ENCODE measurements around the gene GNPTG. TPM values are rescaled to one million over a fixed set of nuclear protein-coding genes. Genes with fewer than 3 reads are reported as not detected.
A peak's percentile ranks its signal among the peaks of the same experiment; 100 is the strongest.

The GNPTG gene
- total RNA-seq, 1 experiment from 2014 or later, result 52.2 TPM

DNA sequence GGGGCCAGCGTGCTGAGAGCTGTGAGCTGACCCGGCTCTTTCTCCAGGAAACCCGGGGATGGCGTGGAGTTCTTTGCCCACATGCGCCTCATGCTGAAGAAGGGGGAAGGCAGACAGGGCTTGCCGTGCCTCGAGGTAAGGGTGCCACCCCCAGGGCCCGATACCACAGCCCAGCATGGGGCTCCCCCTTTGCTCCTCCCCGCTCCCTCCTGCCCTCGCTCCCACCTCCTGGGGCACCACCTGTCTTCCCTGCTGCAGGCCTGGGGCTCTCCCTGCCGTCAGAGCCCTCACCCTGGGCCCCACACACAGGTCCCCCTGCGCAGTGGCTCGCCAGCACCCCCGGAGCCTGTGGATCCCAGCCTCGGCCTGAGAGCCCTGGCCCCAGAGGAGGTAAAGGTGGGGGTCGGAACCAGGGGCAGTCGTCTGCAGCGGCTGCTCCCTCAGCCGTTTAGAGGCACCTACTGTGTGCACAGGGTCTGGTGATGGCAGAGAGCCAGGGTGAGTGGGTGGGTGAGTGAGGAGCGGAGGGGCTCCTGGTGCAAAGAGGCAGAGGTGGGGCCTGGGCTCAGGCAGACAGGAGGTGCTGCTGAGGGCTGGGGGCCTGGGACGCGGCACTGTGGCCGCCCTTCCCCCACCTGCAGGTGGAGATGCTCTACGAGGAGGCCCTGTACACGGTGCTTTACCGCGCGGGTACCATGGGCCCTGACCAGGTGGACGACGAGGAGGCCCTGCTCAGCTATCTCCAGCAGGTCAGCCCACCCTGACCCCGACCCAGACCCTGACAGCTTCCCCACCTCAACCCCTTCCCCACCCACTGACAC lies 12.7 kb upstream of the GNPTG start:
- Histone ChIP-seq H3K9me3 (no peaks in the 10 kb centered on the region), H3K27me3 (peaks cover 57% of the 10 kb centered on the region), H3K36me3 (no peaks in the 10 kb centered on the region), H3K4me3 (no peak overlapping the region)
- no peak for DNase-seq

DNA sequence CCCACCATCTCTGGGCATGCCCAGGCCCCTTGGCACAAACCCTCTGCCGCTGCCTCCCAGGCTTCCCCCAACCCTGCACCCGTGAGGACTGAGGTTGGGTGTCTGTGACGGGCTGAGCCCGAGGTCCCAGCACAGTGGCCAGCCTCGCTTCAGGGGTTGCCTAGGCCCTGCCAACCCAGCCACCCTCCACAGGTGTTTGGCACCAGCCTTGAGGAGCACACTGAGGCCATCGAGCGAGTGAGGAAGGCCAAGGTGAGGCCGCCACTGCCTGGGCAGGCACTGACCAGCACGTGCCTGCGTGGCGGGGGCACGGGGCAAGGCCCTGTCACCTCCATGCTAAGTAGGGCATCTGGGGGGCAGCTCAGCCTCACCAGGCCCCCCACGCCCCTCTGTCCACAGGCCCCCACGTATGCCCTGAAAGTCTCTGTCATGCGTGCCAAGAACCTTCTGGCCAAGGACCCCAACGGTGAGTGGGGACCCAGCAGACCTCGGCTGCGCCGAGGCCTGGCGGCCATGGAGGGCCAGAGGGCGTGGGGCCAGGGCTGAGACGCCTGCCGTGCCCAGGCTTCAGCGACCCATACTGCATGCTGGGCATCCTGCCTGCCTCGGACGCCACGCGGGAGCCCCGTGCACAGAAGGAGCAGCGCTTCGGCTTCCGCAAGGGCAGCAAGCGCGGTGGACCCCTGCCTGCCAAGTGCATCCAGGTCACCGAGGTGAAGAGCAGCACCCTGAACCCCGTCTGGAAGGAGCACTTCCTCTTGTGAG lies 10.8 kb upstream of the GNPTG start:
- peaks cover 41% of the 10 kb centered on the region for H3K27me3 ChIP-seq
- no peaks in the 10 kb centered on the region for H3K36me3 ChIP-seq
- no peak overlapping the region for H3K4me3 ChIP-seq
- H3K9me3 ChIP-seq, result no peaks in the 10 kb centered on the region
- no peak for DNase-seq

DNA sequence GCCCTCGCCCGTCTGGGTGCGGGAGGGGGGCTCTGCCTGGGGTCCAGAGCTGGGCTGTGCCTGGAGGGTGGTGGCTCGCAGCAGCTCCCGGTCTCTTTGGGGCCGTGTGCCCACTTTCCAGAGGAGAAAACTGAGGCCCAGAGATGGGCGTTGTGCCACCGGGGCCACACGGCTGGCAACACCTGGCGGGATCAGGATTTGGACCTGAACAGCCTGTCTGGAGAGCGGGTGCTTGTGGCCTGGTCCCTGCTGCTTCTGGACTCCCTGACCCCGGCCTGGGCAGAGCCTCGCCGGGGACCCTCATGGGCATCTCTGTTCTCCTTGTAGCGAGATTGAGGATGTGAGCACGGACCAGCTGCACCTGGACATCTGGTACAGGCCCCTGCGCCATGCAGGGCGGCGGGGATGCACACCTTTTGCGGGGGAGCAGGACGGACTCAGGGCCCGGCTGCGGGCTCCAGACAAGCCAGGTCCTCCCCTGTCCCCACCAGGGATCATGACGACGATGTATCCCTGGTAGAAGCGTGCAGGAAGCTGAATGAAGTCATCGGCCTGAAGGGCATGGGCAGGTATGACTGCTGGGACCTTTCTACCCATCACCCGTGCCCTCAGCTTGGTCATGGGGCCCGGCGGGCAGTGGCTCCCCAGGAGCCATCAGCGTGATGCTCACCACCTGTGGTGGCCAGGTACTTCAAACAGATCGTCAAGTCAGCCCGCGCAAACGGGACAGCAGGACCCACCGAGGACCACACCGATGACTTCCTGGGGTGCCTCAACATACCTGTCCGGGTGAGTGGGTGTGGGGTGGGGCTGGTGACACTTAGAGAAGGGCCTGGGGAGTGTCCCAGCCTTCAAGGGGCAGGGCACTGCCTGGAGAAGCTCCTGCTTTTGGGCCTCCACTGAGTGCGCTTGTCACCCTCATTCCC lies 10.0 kb upstream of the GNPTG start:
- Histone ChIP-seq H3K36me3 (no peaks in the 10 kb centered on the region), H3K9me3 (no peaks in the 10 kb centered on the region), H3K4me3 (no peak overlapping the region), H3K27me3 (peaks cover 35% of the 10 kb centered on the region)
- no peak for DNase-seq

DNA sequence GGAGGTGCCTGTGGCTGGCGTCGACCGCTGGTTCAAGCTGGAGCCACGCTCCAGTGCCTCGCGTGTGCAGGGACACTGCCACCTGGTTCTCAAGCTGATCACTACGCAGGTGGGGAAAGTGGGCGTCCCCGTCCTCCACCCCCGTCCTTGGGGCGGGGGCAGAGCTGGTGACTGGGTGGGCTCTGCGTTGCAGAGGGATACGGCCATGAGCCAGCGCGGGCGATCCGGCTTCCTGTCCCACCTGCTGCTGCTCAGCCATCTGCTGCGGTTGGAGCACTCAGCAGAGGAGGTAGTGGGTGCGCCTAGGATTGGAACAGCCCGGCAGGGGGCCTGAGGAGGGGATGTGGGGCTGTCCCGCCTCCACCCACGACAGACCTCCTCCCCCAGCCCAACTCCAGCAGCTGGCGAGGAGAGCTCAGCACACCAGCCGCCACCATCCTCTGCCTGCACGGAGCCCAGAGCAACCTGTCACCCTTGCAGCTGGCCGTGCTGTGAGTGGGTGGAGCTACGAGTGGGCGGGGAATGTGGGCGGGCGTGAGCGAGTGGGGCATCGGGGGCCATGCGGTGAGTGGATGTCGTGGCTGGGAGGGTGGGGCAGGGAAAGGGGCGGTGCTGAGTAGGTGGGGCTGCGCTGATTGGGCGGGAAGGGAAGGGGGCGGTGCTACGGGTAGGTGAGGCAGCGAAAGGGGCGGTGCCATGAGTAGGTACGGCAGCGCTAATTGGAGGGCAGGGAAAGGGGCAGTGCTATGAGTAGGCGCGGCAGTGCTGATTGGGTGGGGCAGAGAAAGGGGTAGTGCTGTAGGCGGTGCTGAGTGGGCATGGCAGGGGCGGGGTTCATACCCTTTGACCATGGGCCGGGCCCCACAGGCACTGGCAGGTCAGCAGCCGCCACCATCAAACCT lies 9.0 kb upstream of the GNPTG start:
- DNase-seq, result peak; percentile 97
- H3K36me3 ChIP-seq, result no peaks in the 10 kb centered on the region
- no peaks in the 10 kb centered on the region for H3K9me3 ChIP-seq
- peaks cover 32% of the 10 kb centered on the region for H3K27me3 ChIP-seq
- H3K4me3 ChIP-seq, result no peak overlapping the region

DNA sequence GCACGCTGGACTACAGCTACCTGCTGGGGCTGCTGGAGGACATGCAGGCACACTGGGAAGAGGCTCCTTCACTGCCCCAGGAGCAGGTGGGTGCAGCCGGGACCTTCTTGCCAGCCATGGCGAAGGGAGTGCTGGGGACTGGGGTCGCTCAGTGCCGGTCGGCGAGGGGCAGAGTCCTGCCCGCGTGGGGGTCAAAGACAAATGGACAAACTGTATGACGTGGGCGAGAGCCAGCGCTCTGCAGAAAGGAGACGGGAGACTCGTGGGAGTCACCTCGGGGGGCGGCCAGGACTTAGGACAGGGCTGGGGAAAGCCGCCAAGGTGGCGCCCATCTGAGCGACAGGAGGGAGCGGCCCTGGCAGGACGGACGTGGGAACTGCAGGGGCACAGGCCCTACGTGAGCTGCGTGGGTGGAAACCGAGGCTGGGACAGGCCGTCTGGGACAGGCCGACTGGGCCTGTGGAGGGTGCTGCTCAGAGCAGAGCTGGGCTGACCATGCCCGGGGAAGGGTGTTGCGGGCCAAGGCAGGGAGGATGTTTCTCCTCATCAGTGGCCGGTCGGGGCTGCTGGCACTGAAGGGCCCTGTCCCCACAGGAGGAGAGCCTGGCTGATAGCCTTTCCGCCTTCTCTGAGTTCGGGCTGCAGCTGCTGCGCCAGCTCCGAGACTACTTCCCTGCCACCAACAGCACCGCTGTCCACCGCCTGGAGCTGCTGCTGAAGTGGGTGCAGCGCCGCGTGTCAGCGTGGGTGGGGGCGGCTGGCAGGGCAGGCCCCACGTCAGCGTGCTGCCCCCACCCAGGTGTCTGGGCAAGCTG lies 8.1 kb upstream of the GNPTG start:
- peaks cover 30% of the 10 kb centered on the region for H3K27me3 ChIP-seq
- no peak overlapping the region for H3K4me3 ChIP-seq
- H3K36me3 ChIP-seq, result peaks cover 3% of the 10 kb centered on the region; the same call in 1 of the 2 replicates
- H3K9me3 ChIP-seq, result no peaks in the 10 kb centered on the region
- DNase-seq, result no peak

DNA sequence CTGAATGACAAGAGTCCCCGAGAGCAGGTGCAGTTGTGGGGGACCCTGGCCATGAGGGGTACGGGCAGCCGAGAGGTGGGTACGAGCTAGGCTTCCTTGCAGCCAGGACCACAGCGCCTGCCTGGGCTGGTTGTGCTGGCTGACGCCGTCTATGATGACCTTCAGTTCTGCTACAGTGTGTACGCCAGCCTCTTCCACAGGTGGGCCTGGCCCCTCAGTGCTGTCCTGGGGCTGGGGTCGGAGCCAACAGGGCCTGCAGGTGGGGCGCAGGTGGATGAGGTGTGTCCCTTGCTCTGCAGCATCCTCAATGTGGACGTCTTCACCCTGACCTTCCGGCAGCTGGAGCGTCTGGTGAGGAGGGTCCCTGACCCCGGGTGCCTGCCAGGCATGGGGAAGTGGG lies 7.2 kb upstream of the GNPTG start:
- Histone ChIP-seq H3K4me3 (no peak overlapping the region), H3K36me3 (peaks cover 5% of the 10 kb centered on the region), H3K27me3 (peaks cover 22% of the 10 kb centered on the region), H3K9me3 (no peaks in the 10 kb centered on the region)
- no peak for DNase-seq

DNA sequence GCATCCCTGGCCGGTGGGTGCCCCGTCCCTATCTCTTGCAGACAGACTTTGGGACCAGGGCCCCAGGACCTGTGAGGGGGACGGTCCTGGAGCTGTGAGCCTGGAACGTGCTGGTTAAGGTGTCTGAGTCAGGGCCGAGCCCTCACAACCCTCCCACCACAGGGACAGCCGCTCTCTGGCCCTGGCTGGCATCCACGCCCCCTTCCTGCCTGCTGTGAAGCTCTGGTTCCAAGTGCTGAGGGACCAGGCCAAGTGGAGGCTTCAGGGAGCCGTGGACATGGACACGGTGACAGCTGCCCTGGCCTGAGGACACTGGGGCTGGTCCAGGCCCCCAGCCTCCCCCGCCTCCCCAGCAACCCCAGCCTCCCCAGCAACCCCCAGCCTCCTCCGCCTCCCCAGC lies 6.6 kb upstream of the GNPTG start:
- no peak for DNase-seq
- Histone ChIP-seq H3K36me3 (peaks cover 10% of the 10 kb centered on the region), H3K4me3 (no peak overlapping the region), H3K27me3 (peaks cover 22% of the 10 kb centered on the region), H3K9me3 (no peaks in the 10 kb centered on the region)

DNA sequence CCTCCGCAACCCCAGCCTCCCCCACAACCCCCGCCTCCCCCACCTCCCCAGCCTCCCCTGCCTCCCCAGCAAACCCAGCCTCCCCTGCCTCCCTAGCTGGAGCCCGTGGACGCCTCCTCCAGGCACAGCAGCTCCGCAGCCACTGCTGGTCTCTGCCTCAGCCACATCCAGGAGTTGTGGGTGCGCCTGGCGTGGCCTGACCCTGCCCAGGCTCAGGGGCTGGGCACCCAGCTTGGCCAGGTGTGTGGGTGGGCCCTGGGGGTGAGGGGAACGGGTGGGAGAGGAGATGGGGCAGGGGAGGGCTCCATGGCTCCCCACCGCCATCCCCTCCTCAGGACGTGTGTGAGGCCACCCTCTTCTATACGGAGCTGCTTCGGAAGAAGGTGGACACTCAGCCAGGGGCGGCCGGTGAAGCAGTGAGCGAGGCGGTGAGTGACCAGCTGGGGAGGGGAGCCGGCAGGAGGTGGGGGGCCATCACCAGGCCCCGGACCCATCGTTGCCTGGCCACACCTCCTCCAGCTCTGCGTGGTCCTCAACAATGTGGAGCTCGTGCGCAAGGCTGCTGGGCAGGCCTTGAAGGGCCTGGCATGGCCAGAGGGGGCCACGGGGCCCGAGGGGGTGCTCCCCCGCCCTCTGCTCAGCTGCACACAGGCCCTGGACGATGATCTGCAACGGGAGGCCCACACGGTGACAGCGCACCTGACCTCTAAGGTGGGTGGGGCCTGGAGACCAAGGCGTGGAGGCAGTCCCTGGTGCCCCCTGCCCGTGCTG lies 5.9 kb upstream of the GNPTG start:
- DNase-seq, result no peak
- H3K4me3 ChIP-seq, result no peak overlapping the region
- no peaks in the 10 kb centered on the region for H3K9me3 ChIP-seq
- peaks cover 17% of the 10 kb centered on the region for H3K36me3 ChIP-seq
- peaks cover 21% of the 10 kb centered on the region for H3K27me3 ChIP-seq

DNA sequence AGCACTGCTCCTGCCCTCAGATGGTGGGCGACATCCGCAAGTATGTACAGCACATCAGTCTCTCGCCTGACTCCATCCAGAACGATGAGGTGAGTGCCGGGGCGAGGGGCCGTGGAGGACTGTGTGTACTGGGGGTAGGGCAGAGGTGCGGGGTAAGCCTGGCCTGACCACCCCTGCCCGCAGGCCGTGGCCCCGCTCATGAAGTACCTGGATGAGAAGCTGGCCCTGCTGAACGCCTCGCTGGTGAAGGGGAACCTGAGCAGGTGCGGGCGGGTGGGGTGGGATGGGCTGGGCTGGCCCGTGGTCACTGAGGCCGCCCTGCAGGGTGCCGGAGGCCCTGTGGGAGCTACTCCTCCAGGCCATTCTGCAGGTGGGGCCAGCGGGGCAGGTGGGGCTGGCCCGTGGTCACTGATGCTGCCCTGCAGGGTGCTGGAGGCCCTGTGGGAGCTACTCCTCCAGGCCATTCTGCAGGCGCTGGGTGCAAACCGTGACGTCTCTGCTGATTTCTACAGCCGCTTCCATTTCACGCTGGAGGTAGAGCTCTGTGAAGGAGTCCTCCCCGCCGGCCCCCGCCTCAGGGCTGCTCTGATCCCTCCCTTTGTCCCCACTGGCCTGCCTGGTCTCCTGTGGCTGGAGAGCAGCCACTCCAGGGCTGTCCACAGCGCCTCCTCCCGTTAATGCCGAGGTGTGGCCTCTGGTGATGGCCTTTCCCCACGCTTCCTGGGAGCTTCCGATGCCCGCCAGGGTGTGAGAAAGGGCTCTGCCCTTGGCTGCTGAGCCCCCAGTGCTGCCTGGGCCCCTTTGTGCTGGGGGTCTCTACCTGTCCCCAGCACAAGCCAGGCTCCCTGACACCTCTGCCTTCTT lies 5.1 kb upstream of the GNPTG start:
- peak; percentile 37 for DNase-seq
- Histone ChIP-seq H3K9me3 (no peaks in the 10 kb centered on the region), H3K4me3 (no peak overlapping the region), H3K27me3 (peaks cover 13% of the 10 kb centered on the region), H3K36me3 (peaks cover 17% of the 10 kb centered on the region)

DNA sequence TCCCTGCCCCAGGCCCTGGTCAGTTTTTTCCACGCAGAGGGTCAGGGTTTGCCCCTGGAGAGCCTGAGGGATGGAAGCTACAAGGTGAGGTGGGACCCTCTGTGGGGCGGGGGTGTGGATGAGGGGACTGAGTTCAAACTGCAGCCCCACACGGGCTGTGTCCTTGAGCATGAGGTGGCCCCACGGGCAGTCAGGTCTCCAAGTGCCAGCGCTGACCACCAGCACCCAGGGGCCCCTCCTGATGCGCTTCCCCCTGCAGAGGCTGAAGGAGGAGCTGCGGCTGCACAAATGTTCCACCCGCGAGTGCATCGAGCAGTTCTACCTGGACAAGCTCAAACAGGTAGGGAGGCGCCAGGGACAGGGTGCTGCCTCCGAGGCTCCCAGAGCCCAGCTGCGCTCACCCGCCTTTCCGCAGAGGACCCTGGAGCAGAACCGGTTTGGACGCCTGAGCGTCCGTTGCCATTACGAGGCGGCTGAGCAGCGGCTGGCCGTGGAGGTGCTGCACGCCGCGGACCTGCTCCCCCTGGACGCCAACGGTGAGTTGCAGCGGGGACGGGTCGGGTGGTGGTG lies 4.4 kb upstream of the GNPTG start:
- DNase-seq, result no peak
- no peak overlapping the region for H3K4me3 ChIP-seq
- H3K9me3 ChIP-seq, result no peaks in the 10 kb centered on the region
- peaks cover 6% of the 10 kb centered on the region for H3K27me3 ChIP-seq
- peaks cover 17% of the 10 kb centered on the region for H3K36me3 ChIP-seq

DNA sequence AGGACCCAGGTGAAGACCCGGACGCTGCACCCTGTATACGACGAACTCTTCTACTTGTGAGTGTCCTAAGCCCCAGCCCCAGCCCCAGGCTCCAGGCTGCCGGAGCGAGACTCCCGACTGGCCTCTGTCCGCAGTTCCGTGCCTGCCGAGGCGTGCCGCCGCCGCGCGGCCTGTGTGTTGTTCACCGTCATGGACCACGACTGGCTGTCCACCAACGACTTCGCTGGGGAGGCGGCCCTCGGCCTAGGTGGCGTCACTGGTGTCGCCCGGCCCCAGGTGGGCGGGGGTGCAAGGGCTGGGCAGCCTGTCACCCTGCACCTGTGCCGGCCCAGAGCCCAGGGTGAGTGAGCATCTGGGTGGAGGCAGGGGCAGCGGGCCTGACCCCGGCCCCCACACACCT lies 3.8 kb upstream of the GNPTG start:
- H3K4me3 ChIP-seq, result no peak overlapping the region
- H3K27me3 ChIP-seq, result 0 out of 2 replicates have a peak, but pooled peaks cover 2% of the 10 kb centered on the region
- no peaks in the 10 kb centered on the region for H3K9me3 ChIP-seq

DNA sequence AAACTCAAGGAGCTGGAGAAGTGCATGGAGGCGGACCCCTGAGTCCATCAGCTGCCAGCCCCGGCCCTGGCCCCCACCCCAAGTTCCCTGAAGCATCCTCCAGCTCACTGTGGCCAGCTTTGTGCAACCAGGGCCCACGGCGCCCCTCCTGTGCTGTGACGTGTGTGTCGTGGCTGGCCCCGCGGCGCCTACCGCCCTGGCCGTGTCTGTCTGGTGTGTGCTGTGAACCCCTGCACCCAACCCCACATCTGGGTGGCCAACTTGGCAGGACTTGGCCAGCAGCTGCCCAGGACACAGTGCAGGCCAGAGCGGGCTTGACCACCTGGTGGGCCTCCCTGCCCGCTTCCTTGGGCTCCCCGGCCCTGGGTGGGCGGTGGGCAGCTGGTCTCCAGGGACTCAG lies 3.3 kb upstream of the GNPTG start:
- Histone ChIP-seq H3K27me3 (0 out of 2 replicates have a peak, but pooled peaks cover 2% of the 10 kb centered on the region), H3K36me3 (peaks cover 17% of the 10 kb centered on the region), H3K9me3 (no peaks in the 10 kb centered on the region), H3K4me3 (no peak overlapping the region)
- DNase-seq, result no peak

More for the DNA sequence above, 3.8 kb upstream of the GNPTG start:
- no peak for DNase-seq
- H3K36me3 ChIP-seq, result peaks cover 17% of the 10 kb centered on the region

DNA sequence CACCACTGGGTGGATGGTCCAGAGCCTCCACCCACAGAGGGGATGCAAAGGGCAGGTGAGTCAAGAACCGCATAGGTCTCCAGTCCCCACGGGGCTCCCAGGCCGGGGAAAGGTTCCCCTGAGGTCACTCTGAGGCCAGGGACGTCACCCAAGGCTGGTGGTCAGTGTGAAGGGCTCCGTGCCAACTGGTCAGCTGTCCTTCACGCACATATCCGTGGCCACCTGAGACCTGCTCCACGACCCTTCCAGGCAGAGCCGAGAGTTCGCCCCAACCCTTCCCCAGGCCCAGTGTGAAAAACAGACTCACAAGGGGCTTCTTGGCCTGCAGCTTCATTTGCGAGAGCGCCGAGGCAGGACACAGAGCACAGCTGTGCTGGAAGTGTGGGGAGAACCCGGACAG lies 2.8 kb upstream of the GNPTG start:
- DNase-seq, result no peak
- H3K36me3 ChIP-seq, result peaks cover 17% of the 10 kb centered on the region
- no peaks in the 10 kb centered on the region for H3K9me3 ChIP-seq
- no peak overlapping the region for H3K4me3 ChIP-seq
- 0 out of 2 replicates have a peak, but pooled peaks cover 2% of the 10 kb centered on the region for H3K27me3 ChIP-seq
